Hindlimb muscle (tissue), 1 donor: Measurements from ENCODE around the gene ZYG11A. TPM values are rescaled to one million over a fixed set of nuclear protein-coding genes. Genes with fewer than 3 reads are reported as not detected.
"Not testable (repeated sequence)": the region's sequence is repeated elsewhere in the genome, so short reads cannot be mapped to it uniquely, and the experiment has no call there.

Experiments
- DNase-seq: peaks from one replicate; pipeline ENCODE4 v3.0.0-alpha.2; 2013
- polyA plus RNA-seq: library from polyadenylated mRNA; unstranded; fragments of 120-200 nt; gene quantifications from one replicate; pipeline ENCODE4 v1.2.1, GENCODE V29; 2013; ENCODE audit not compliant: insufficient read length

The ZYG11A gene
- 0.06 TPM for polyA plus RNA-seq

GRCh38 chr1:52842643-52843310, at the start of gene ZYG11A:
Gene ZYG11A, plus strand, starts transcription at chr1:52842760. Its CDS starts 124 bp downstream, at chr1:52842884.
- DNase-seq: peak; percentile 58

- DNase-seq: not testable (repeated sequence)
Measured at GRCh38 chr1:52793717-52794116, 48.8 kb upstream of the ZYG11A start.

GRCh38 chr1:52795464-52795863, 47.1 kb upstream of the ZYG11A start:
- no peak for DNase-seq

DNA sequence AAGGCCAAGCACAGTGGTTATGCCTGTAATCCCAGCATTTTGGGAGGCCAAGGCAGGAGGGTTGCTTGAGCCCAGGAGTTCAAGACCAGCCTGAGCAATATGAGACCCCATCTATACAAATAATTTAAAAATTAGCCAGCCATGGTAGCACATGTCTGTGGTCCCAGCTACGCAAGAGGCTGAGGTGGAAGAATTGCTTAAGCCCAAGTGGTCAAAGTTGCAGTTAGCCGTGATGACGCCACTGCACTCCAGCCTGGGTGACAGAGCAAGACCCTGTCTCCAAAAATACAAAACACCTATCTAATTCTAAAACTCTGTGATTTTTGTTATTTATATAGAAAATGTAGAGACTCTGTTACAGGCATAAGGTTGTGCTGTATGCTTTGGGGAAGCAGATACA, 44.2 kb upstream of the ZYG11A start:
- no peak for DNase-seq

GRCh38 chr1:52801011-52801410, 41.5 kb upstream of the ZYG11A start:
- no peak for DNase-seq

DNA sequence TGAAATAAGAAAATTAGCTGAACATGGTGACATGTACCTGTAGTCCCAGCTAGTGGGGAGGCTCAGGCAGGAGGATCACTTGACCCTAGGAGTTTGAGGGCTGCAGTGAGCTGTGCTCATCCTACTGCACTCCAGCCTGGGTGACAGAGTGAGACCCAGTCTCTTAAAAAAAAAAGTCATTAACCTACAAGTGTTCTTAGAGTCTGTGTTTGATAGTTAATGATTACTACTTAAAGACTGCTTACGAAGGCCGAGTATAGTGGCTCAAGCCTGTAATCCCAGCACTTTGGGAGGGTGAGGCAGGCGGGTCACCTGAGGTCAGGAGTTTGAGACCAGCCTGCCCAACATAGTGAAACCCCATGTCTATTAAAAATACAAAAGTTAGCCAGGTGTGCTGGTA, 38.5 kb upstream of the ZYG11A start:
- not testable (repeated sequence) for DNase-seq

- no peak for DNase-seq
Measured at GRCh38 chr1:52814465-52814864, 28.1 kb upstream of the ZYG11A start.

GRCh38 chr1:52820830-52821229, 21.7 kb upstream of the ZYG11A start:
- not testable (repeated sequence) for DNase-seq

DNA sequence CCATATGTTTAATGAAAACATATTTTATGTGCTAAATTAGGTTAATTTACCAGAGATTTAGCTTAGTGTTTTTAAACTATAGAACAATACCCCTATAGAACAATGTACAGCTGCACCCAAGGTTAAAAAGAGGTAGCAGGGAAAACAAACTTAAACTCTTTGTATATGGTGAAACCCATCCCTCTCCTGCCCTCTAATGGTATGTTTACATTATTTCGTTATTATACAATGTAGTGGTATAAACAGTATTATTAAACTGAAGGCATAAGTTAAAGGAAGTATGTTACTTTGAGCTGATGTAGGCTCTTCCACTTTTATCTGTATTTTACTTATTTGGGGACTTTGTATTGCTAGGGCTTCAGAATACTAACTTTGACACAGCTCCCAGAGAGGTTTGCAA, 16.7 kb upstream of the ZYG11A start:
- no peak for DNase-seq

DNA sequence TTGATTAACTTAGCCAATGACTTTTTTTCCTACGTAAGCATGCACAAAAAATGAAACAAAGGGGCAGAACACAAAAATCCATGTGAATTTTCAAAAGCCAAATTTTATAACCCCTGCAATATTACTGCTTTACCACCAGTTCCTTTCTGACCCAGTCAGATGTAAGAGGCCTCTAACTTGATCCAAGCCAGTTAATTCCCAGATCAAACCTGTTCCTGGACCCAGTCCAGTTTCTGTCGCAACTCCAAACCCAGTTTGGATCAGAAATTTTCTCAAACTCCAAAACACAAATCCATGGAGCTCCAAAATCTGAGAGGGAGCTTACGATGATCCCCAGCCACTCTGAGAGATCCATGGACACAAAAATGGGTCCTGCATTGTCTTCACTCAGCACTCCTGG, 7.8 kb upstream of the ZYG11A start:
- no peak for DNase-seq

- no peak for DNase-seq
Measured at GRCh38 chr1:52836035-52836434, 6.5 kb upstream of the ZYG11A start.

- DNase-seq: not testable (repeated sequence)
Measured at GRCh38 chr1:52839175-52839574, 3.4 kb upstream of the ZYG11A start.

DNA sequence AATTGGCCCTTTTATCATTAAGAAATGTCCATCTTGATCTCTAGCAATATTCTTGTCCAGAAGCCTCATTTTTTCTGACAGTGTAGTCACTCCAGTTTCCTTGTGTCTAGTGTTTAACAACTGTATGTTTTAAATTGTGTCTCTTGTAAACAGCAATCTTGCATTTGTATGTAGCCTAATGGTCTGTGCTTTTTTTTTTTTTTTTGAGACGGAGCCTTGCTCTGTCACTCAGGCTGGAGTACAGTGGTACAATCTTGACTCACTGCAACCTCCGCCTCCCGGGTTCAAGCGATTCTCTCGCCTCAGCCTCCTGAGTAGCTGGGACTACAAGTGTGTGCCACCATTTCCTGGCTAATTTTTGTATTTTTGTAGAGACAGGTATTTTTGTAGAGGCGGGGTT, 2.6 kb downstream of the ZYG11A start:
- not testable (repeated sequence) for DNase-seq

DNA sequence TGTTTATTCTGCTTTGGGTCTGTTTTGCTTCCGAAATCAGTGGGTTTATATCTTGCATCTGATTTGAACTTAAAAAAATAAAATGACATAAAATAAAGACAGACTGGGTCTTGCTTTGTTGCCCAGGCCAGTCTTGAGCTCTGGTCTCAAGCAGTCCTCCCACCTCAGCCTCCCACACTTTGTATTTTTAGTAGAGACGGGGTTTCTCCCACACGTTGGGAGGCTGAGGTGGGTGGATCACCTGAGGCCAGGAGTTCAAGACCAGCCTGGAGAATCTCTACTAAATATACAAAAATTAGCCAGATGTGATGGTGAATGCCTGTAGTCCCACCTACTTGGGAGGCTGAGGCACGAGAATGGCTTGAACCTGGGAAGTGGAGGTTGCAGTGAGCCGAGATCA, 5.9 kb downstream of the ZYG11A start:
- DNase-seq: no peak

- DNase-seq: no peak
Measured at GRCh38 chr1:52850951-52851350, 8.4 kb downstream of the ZYG11A start.

DNA sequence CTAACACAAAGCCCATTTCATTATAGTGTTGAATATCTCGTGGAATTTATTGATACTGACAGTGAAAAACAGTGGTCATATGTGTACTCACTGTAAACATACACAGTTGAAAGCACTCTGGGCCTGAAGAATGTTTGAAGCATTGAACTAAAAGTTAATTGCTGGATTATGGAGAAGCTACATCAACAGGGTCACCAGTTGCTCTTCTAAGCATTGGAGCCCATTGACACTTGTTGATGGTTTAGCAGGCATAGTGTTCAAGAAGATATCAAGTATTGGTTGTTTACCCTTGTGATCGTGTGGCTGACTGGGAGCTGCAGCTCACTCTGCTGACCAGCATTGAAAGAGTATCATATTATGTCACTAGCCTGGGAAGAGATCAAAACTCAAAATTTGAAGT, 10.3 kb downstream of the ZYG11A start:
- no peak for DNase-seq

GRCh38 chr1:52855584-52855983, 13.0 kb downstream of the ZYG11A start:
- no peak for DNase-seq

GRCh38 chr1:52856026-52856425, 13.5 kb downstream of the ZYG11A start:
- DNase-seq: no peak

GRCh38 chr1:52857443-52857842, 14.9 kb downstream of the ZYG11A start:
- no peak for DNase-seq

GRCh38 chr1:52862666-52863458, 20.3 kb downstream of the ZYG11A start:
- no peak for DNase-seq

DNA sequence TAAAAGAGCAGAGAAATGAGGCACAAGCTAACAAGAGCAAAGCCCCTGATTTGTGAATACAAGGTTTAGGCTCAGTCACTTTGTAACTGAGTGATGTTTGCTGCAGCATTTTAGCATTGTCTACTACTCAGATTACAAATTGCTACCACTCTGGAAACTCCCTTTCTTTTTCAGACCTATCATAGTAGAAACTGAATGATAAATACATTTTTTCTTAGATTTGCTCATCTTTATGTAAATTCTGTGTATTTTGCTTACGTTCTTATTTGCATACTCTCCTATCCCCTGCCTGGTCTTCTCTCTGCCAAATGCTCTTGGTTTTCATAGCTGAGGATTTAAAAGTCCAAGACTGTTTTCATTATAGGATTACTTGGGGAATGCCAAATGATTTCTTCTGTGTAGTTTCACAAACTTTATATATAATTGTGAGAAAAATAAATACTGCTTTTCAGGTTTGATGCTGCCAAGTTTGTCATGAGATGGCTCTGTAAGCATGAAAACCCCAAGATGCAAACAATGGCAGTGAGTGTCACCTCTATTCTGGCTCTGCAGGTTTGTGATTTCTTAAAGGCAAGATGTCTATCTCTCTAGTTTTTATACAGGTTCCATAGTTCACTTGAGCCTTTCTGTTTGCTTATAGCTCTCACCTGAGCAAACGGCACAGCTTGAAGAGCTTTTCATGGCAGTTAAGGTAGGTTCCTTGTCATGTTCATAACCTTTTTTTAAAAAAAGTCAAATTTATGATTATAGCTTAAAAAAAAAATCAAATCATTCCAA, 24.7 kb downstream of the ZYG11A start:
- no peak for DNase-seq

DNA sequence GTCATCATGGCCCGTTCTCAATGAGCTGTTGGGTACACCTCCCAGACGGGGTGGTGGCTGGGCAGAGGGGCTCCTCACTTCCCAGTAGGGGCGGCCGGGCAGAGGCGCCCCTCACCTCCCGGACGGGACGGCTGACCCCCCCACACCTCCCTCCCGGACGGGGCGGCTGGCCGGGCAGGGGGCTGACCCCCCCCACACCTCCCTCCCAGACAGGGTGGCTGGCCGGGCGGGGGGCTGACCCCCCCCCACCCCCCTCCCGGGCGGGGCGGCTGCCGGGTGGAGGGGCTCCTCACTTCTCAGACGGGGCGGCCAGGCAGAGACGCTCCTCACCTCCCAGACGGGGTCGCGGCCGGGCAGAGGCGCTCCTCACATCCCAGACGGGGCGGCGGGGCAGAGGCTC, 27.2 kb downstream of the ZYG11A start:
- DNase-seq: not testable (repeated sequence)

DNA sequence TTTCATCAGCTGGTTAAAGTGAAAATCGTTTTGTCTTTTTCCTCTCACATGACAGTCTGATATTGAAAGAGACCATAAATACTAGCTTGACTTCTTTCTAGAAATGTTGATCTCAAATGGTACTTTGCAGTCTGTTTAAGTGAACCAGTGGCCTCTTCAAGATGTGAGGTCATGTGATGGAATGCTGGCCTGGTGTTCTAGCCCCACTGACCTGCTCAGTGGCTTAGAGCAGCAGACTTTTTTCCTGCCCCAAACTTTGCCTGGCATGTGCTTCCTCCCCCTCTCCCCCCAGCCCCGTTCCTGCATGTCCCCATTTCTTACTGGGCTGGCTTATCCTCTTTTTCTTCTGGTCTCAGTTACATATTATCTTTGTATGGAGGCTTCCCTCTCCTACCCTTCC, 34.3 kb downstream of the ZYG11A start:
- DNase-seq: no peak
